Anterior cingulate cortex (tissue), 58 donors: ENCODE measurements around the gene RDX.
"Not testable (repeated sequence)": the region's sequence is repeated elsewhere in the genome, so short reads cannot be mapped to it uniquely, and the experiment has no call there.

ENCODE experiments used
- DNase-seq, 58 donors: peaks; one replicate each; lab custom pipeline; 2025; lab: John Stamatoyannopoulos, UW

RDX gene

GRCh38 chr11:110280595-110280994, 15.8 kb downstream of the RDX start:
- DNase-seq: not testable (repeated sequence)

GRCh38 chr11:110279881-110280280, 16.5 kb downstream of the RDX start:
- no peak for DNase-seq

GRCh38 chr11:110272919-110273318, 23.5 kb downstream of the RDX start:
- no peak for DNase-seq

GRCh38 chr11:110269996-110270395, 26.4 kb downstream of the RDX start:
- no peak for DNase-seq

- DNase-seq: no peak
These were observed 28.0 kb downstream of the RDX start for GRCh38 chr11:110268441-110268840.

GRCh38 chr11:110262072-110262403, 34.4 kb downstream of the RDX start:
- no peak for DNase-seq

- no peak for DNase-seq
These were observed 35.0 kb downstream of the RDX start for GRCh38 chr11:110261195-110262071.

GRCh38 chr11:110253525-110253924, 42.9 kb downstream of the RDX start:
- DNase-seq: no peak

- peak in 1 of 58 donors; percentile 0 for DNase-seq
These were observed 44.6 kb downstream of the RDX start for GRCh38 chr11:110251836-110252235.

- no peak for DNase-seq
These were observed 46.2 kb downstream of the RDX start for GRCh38 chr11:110250168-110250567.

GRCh38 chr11:110249766-110250165, 46.6 kb downstream of the RDX start:
- no peak for DNase-seq

- peak in 2 of 58 donors; percentile 0 for DNase-seq
These were observed 47.3 kb downstream of the RDX start for GRCh38 chr11:110249066-110249465.

GRCh38 chr11:110243791-110244190, 52.6 kb downstream of the RDX start:
- DNase-seq: no peak

GRCh38 chr11:110242746-110243145, 53.7 kb downstream of the RDX start:
- no peak for DNase-seq

GRCh38 chr11:110242188-110242587, 54.2 kb downstream of the RDX start:
- no peak for DNase-seq

GRCh38 chr11:110235966-110236365, 60.4 kb downstream of the RDX start:
- no peak for DNase-seq

GRCh38 chr11:110230377-110230776, 66.0 kb downstream of the RDX start:
- no peak for DNase-seq

- peak in 6 of 58 donors; percentile 7 to 36 (median 18) for DNase-seq
These were observed 77.2 kb downstream of the RDX start for GRCh38 chr11:110219006-110219785.

- peak in 3 of 58 donors; percentile 11 to 16 (median 12) for DNase-seq
These were observed 78.5 kb downstream of the RDX start for GRCh38 chr11:110217936-110218335.

GRCh38 chr11:110217223-110217877, 79.1 kb downstream of the RDX start:
- no peak for DNase-seq

- DNase-seq: not testable (repeated sequence)
These were observed 87.1 kb downstream of the RDX start for GRCh38 chr11:110209313-110209694.
